ENCODE data around the gene CHIC2.

DNA sequence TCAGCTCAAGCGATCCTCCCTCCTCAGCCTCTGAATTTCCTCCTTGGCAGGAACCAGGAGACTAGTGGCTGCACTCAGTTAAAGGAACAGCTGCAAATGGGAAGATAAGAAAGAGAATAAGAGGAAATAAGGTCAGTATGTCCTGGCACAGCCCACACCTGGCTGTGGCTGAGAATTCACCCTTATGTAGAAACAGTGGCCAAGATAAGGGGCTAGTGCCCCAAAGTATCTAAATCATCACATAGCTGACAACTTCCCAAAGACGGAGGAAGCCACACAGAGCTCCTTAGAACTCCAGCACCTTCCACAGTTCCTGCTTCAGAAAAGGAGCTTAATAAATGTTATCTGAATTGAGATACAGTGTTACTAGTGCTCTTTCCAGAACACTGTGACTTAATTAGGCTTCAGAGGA lies 2.3 kb upstream of the CHIC2 start:
- TF ChIP-seq, protein P1, sequence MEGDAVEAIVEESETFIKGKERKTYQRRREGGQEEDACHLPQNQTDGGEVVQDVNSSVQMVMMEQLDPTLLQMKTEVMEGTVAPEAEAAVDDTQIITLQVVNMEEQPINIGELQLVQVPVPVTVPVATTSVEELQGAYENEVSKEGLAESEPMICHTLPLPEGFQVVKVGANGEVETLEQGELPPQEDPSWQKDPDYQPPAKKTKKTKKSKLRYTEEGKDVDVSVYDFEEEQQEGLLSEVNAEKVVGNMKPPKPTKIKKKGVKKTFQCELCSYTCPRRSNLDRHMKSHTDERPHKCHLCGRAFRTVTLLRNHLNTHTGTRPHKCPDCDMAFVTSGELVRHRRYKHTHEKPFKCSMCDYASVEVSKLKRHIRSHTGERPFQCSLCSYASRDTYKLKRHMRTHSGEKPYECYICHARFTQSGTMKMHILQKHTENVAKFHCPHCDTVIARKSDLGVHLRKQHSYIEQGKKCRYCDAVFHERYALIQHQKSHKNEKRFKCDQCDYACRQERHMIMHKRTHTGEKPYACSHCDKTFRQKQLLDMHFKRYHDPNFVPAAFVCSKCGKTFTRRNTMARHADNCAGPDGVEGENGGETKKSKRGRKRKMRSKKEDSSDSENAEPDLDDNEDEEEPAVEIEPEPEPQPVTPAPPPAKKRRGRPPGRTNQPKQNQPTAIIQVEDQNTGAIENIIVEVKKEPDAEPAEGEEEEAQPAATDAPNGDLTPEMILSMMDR (optimal IDR thresholded peaks at IDR 0.05 in 1 of 3, IDR thresholded peaks at IDR 0.05 in 1 of 3, conservative IDR thresholded peaks at IDR 0.05 in 1 of 3; ENCODE audit: extremely low read depth in 1 of 3, insufficient read depth in 2 of 3, low read length in 3 of 3) = no peak
- TF ChIP-seq EZH2 (IDR thresholded peaks at IDR 0.05; ENCODE audit: low read length) = no peak
